ENCODE results near the gene SEMA4A.

The SEMA4A gene

DNA sequence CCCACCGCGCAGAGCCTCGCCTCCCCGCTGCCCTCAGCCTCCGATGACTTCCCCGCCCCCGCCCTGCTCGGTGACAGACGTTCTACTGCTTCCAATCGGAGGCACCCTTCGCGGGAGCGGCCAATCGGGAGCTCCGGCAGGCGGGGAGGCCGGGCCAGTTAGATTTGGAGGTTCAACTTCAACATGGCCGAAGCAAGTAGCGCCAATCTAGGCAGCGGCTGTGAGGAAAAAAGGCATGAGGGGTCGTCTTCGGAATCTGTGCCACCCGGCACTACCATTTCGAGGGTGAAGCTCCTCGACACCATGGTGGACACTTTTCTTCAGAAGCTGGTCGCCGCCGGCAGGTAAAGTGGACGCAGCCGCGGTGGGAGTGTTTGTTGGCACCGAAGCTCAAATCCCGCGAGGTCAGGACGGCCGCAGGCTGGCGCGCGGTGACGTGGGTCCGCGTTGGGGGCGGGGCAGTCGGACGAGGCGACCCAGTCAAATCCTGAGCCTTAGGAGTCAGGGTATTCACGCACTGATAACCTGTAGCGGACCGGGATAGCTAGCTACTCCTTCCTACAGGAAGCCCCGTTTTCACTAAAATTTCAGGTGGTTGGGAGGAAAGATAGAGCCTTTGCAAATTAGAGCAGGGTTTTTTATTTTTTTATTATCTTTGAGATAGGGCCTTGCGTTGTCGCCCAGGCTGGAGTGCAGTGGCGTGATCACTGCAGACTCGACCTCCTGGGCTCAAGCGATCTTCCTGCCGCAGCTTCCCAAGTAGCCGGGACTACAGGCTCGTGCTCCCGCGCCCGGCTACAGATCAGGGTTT is 59.7 kb downstream of the SEMA4A start, which contains the start of gene PMF1 (continued):
- TF ChIP-seq ZNF837 (tag by site-specific recombination; IDR thresholded peaks at IDR 0.05) (no peak), MYNN (tag by site-specific recombination; IDR thresholded peaks at IDR 0.05; ENCODE audit: borderline replicate concordance) (no peak), WT1 (tag by site-specific recombination; IDR thresholded peaks at IDR 0.05) (peak; percentile 50), OVOL3 (tag by site-specific recombination; IDR thresholded peaks at IDR 0.05) (peak; percentile 38; the same call in 1 of the 2 replicates), ZNF785 (tag by site-specific recombination; IDR thresholded peaks at IDR 0.05) (no peak), MEIS1 (CRISPR knock-in tag; IDR thresholded peaks at IDR 0.05; ENCODE audit: borderline replicate concordance) (no peak), YY2 (tag by site-specific recombination; IDR thresholded peaks at IDR 0.05) (peak; percentile 86), ZNF626 (tag by site-specific recombination; IDR thresholded peaks at IDR 0.05) (no peak), ZNF777 (tag by site-specific recombination; IDR thresholded peaks at IDR 0.05; ENCODE audit: borderline replicate concordance) (no peak), SCRT2 (tag by site-specific recombination; IDR thresholded peaks at IDR 0.05) (peak; percentile 97), ZNF544 (tag by site-specific recombination; IDR thresholded peaks at IDR 0.05) (no peak), ZNF561 (tag by site-specific recombination; IDR thresholded peaks at IDR 0.05; ENCODE audit: borderline replicate concordance) (peak; percentile 74; the same call in 1 of the 2 replicates), FEZF1 (tag by site-specific recombination; IDR thresholded peaks at IDR 0.05) (peak; percentile 48), ZNF239 (tag by site-specific recombination; IDR thresholded peaks at IDR 0.05) (no peak)

DNA sequence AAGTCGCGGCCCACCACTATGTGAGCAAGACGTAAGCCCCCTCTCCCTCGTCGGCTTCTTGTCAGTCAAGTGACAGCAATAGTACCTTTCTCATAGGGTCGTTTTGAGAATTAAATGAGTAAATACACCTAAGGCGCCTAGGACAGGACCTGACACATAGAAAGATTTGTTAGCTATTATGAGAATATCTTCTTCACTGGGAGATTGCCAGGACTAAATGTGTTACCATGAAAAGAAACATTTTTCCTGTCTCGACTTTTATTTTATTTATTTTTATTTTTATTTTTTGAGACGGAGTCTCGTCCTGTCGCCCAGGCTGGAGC is 60.2 kb downstream of the SEMA4A start:
- peak overlapping the region; percentile 99 for H3K4me3 ChIP-seq (ENCODE audit: low read depth, low read length)
- no peaks in the 10 kb centered on the region for H3K9me3 ChIP-seq (ENCODE audit: control insufficient read depth, insufficient read depth, low read depth, low read length)
- peaks cover 2 to 39% of the 10 kb centered on the region in 2 experiments; a peak in 2 of 3 replicates for H3K36me3 ChIP-seq (ENCODE audit: control insufficient read depth in 2 of 2, insufficient read depth in 1 of 2, low read length in 2 of 2)
- H3K27ac ChIP-seq (ENCODE audit: extremely low read depth, low read depth, low read length): peak overlapping the region; percentile 91
- POLR2A ChIA-PET: interaction anchor here (0.5 to 2.7 kb wide), 19 partner anchors 8 to 237 kb away, joined by 3 to 49 read pairs (median 5); partner anchors contain the start of genes MEX3A, SLC25A44 and SMG5
- H3K4me1 ChIP-seq (ENCODE audit: control insufficient read depth, insufficient read depth, low read length): no peaks in the 10 kb centered on the region
- CTCF ChIA-PET: interaction anchor here (0.7 to 3.9 kb wide), 6 partner anchors 12 to 415 kb away, joined by 3 to 29 read pairs (median 4); no protein-coding TSS in a partner anchor
- TF ChIP-seq ZNF664 (tag by site-specific recombination; IDR thresholded peaks at IDR 0.05): peak; percentile 57; the same call in 1 of the 2 replicates
- TF ChIP-seq, protein P1, sequence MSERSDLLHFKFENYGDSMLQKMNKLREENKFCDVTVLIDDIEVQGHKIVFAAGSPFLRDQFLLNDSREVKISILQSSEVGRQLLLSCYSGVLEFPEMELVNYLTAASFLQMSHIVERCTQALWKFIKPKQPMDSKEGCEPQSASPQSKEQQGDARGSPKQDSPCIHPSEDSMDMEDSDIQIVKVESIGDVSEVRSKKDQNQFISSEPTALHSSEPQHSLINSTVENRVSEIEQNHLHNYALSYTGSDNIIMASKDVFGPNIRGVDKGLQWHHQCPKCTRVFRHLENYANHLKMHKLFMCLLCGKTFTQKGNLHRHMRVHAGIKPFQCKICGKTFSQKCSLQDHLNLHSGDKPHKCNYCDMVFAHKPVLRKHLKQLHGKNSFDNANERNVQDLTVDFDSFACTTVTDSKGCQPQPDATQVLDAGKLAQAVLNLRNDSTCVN (tag by site-specific recombination; optimal IDR thresholded peaks at IDR 0.05): no peak

DNA sequence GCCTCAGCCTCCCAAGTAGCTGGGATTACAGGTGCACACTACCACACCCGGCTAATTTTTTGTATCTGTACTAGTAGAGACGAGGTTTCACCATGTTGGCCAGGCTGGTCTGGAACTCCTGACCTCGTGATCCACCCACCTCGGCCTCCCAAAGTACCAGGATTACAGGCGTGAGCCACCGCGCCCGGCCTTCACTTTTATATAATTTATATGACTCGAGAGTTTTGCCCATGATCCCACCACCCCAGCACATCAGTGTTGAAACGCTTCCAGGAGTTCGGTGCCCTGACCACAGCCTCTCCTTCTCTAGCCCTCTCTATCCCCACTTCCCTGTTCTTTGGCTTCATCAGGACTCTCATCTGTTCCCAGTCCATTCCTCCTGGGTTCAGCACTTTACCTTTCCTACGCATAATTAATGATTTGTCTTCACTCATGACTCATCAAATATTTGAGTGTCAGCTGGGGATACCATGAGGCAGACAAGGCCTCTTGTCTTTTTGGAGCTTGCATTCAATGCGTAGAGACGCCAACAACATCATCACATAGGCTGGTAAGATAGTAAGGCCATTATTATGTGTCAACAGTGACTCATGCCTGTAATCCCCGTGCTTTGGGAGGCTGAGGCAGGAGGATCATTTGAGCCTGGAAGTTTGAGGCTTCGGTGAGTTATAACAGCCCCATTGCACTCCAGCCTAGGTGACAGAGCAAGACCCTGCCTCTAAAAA is 60.8 kb downstream of the SEMA4A start:
- Histone ChIP-seq H3K27ac (ENCODE audit: extremely low read depth, low read depth, low read length) (no peak overlapping the region), H3K9me3 (ENCODE audit: control insufficient read depth, insufficient read depth, low read depth, low read length) (no peaks in the 10 kb centered on the region), H3K4me3 (ENCODE audit: low read depth, low read length) (peak overlapping the region; percentile 99), H3K4me1 (ENCODE audit: control insufficient read depth, insufficient read depth, low read length) (no peaks in the 10 kb centered on the region), H3K36me3 (ENCODE audit: control insufficient read depth in 2 of 2, insufficient read depth in 1 of 2, low read length in 2 of 2) (peaks cover 0 to 33% of the 10 kb centered on the region in 2 experiments; a peak in 2 of 3 replicates)
- CTCF ChIA-PET: interaction anchor here (0.6 to 3.9 kb wide), 8 partner anchors 11 to 561 kb away, joined by 3 to 29 read pairs (median 4); no protein-coding TSS in a partner anchor
- POLR2A ChIA-PET: interaction anchor here (0.7 to 2.7 kb wide), 7 partner anchors 19 to 232 kb away, joined by 3 to 49 read pairs (median 5); partner anchors contain the start of gene SLC25A44
- TF ChIP-seq ZNF223 (tag by site-specific recombination; IDR thresholded peaks at IDR 0.05) (no peak), ZNF629 (tag by site-specific recombination; IDR thresholded peaks at IDR 0.05) (0 out of 2 replicates have a peak, but pooled peaks have one; percentile 24), ZNF571 (tag by site-specific recombination; IDR thresholded peaks at IDR 0.05) (no peak), ZBTB48 (tag by site-specific recombination; IDR thresholded peaks at IDR 0.05) (no peak), ZNF548 (tag by site-specific recombination; IDR thresholded peaks at IDR 0.05) (no peak), ZFP41 (tag by site-specific recombination; IDR thresholded peaks at IDR 0.05; ENCODE audit: borderline replicate concordance) (no peak), ZNF404 (tag by site-specific recombination; IDR thresholded peaks at IDR 0.05) (no peak), ZNF354C (tag by site-specific recombination; IDR thresholded peaks at IDR 0.05; ENCODE audit: borderline replicate concordance, low read depth) (no peak), ZNF394 (tag by site-specific recombination; IDR thresholded peaks at IDR 0.05; ENCODE audit: borderline replicate concordance) (no peak), ZNF157 (tag by site-specific recombination; IDR thresholded peaks at IDR 0.05) (no peak), ZNF366 (tag by site-specific recombination; conservative IDR thresholded peaks at IDR 0.05) (peak; percentile 38), ZFP3 (tag by site-specific recombination; IDR thresholded peaks at IDR 0.05; ENCODE audit: low read depth) (no peak), ZSCAN23 (tag by site-specific recombination; IDR thresholded peaks at IDR 0.05) (no peak)
- TF ChIP-seq, protein P2, sequence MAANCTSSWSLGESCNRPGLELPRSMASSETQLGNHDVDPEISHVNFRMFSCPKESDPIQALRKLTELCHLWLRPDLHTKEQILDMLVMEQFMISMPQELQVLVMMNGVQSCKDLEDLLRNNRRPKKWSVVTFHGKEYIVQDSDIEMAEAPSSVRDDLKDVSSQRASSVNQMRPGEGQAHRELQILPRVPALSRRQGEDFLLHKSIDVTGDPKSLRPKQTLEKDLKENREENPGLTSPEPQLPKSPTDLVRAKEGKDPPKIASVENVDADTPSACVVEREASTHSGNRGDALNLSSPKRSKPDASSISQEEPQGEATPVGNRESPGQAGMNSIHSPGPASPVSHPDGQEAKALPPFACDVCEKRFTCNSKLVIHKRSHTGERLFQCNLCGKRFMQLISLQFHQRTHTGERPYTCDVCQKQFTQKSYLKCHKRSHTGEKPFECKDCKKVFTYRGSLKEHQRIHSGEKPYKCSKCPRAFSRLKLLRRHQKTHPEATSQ (tag by site-specific recombination; IDR thresholded peaks at IDR 0.05): no peak

All from HEK293 (cell line).